OCI-LY3 (cell line): ENCODE measurements around the gene SLC26A5.

ENCODE experiments used
- EZH2phosphoT487 ChIP-seq: fragments of 200-600 bp; shearing (Covaris generic); IDR thresholded peaks from 2 replicates; pipeline ENCODE4 v1.6.1; 2018; ENCODE audit warnings: antibody characterized with exemption, mixed run types, low read depth
- TF ChIP-seq, protein P1 (sequence below): fragments of 200-600, 300-600 bp; sonication (generic); IDR thresholded peaks from 2 replicates; pipeline ENCODE4 v1.5.1; 2014; ENCODE audit warnings: antibody characterized with exemption, low read length, low read depth

DNA sequence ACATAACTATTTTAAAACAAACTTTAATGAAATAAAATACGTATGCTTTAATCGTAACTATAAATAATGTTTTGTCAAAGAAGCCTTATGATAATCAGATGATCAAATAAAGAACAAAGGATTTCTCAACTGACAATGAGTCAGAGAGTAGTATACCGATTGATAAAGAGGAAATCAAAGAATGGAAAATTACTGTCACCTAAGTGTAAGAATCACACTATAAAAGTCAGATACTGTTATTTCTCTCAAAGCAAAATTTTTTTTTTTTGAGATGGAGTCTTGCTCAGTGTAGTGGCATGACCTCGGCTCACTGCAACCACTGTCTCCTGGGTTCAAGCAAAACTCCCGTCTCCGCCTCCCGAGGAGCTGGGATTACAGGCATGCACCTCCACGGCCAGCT is 120.3 kb downstream of the SLC26A5 start:
- TF ChIP-seq, protein P1, sequence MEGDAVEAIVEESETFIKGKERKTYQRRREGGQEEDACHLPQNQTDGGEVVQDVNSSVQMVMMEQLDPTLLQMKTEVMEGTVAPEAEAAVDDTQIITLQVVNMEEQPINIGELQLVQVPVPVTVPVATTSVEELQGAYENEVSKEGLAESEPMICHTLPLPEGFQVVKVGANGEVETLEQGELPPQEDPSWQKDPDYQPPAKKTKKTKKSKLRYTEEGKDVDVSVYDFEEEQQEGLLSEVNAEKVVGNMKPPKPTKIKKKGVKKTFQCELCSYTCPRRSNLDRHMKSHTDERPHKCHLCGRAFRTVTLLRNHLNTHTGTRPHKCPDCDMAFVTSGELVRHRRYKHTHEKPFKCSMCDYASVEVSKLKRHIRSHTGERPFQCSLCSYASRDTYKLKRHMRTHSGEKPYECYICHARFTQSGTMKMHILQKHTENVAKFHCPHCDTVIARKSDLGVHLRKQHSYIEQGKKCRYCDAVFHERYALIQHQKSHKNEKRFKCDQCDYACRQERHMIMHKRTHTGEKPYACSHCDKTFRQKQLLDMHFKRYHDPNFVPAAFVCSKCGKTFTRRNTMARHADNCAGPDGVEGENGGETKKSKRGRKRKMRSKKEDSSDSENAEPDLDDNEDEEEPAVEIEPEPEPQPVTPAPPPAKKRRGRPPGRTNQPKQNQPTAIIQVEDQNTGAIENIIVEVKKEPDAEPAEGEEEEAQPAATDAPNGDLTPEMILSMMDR: no peak
- no peak for TF ChIP-seq EZH2phosphoT487
